Astrocyte (in vitro differentiated cells and primary cell): ENCODE results near the gene DAP.

Source experiments
- EZH2 ChIP-seq: IDR thresholded peaks from 2 replicates; pipeline ENCODE4 v1.6.1; 2012; ENCODE audit warnings: mild to moderate bottlenecking, low read length, inconsistent platforms; ENCODE audit not compliant: insufficient read depth
- TF ChIP-seq, protein P1 (sequence below): IDR thresholded peaks from 2 replicates; pipeline ENCODE4 v1.5.1; 2011; ENCODE audit warnings: low read depth, mild to moderate bottlenecking, inconsistent platforms, low read length, moderate library complexity; ENCODE audit not compliant: insufficient read depth

DNA sequence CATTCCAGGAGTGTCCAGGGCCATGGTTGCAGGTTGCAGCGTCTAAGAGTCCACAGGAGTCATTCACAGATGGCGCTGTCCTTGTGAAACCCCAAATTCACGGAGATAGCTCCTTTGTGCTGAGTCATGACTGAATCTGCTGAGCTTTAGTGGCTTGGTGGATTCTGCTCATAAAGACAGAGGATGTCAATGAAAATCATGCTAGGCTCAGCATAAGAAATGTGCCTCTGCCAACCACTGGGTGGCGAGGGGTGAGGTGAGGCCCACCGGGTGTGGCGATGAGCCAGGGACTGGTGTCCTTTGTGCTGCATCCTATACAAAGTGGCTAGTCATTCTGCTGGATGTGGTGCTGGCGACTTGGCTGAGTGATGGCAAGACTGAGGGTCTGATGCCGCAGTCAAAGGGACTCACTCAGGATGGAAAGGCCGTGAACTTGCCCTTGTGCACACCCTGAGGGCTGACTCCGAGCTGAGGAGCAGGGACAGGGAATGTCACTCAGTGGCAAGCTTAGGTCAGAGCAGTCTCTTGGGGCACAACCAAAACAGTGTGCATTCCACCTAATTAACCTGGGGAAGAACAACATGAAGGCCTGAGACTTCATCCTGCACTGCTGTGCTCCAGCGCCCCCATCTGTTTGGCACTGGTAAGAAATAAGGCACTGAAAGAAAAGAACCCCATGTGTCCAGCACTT is 71.5 kb downstream of the DAP start:
- TF ChIP-seq, protein P1, sequence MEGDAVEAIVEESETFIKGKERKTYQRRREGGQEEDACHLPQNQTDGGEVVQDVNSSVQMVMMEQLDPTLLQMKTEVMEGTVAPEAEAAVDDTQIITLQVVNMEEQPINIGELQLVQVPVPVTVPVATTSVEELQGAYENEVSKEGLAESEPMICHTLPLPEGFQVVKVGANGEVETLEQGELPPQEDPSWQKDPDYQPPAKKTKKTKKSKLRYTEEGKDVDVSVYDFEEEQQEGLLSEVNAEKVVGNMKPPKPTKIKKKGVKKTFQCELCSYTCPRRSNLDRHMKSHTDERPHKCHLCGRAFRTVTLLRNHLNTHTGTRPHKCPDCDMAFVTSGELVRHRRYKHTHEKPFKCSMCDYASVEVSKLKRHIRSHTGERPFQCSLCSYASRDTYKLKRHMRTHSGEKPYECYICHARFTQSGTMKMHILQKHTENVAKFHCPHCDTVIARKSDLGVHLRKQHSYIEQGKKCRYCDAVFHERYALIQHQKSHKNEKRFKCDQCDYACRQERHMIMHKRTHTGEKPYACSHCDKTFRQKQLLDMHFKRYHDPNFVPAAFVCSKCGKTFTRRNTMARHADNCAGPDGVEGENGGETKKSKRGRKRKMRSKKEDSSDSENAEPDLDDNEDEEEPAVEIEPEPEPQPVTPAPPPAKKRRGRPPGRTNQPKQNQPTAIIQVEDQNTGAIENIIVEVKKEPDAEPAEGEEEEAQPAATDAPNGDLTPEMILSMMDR, result peak; percentile 31
- TF ChIP-seq EZH2, result no peak
